Lower leg skin (tissue), 3 donors: ENCODE results near the gene PLOD1.

Source experiments
- CTCF ChIP-seq, 3 donors: fragments of 450-650 bp; IDR thresholded peaks; one replicate each; pipeline ENCODE4 v1.5.1; 2016; ENCODE audit warnings: antibody characterized with exemption in 3 of 3, mild to moderate bottlenecking in 3 of 3, moderate library complexity in 2 of 3
- POLR2A ChIP-seq, 2 donors: fragments of 450-650 bp; IDR thresholded peaks; one replicate each; pipeline ENCODE4 v1.6.1; 2016 to 2017; ENCODE audit warnings: antibody characterized with exemption in 2 of 2, mild to moderate bottlenecking in 1 of 2, moderate library complexity in 1 of 2

GRCh38 chr1:11893907-11894251, 40.6 kb upstream of the PLOD1 start:
- TF ChIP-seq CTCF (IDR thresholded peaks at IDR 0.05), result no peak
- no peak for TF ChIP-seq POLR2A (IDR thresholded peaks at IDR 0.05)
